HCT116 (cell line): Measurements from ENCODE around the gene PRKAG1. TPM values are rescaled to one million over a fixed set of nuclear protein-coding genes. Genes with fewer than 3 reads are reported as not detected.

ENCODE experiments used
- ATAC-seq: fragments of 200-7000 bp; cut with Tn5 transposase; 2 replicates; pipeline ENCODE4 v1.9.1; 2020; ENCODE audit warnings: mild to moderate bottlenecking, moderate library complexity
- BruUV-seq: library from RNA; stranded (reverse); fragments of 400-500 nt; replicated peaks from 2 replicates; lab custom pipeline; 2021; lab: Mats Ljungman, UMichigan
- CTCF ChIA-PET: fragments of 300-600 bp; sonication (Branson Sonifier 250); formaldehyde crosslinking; loops from one replicate; lab custom pipeline; 2021; ENCODE audit warnings: antibody characterized with exemption; lab: Charles Lee
- POLR2A ChIA-PET: fragments of 300-600, 350-600 bp; sonication (Branson Sonifier 250); formaldehyde crosslinking; loops from one replicate; lab custom pipeline; 2021; ENCODE audit warnings: antibody characterized with exemption; lab: Charles Lee
- RAD21 ChIA-PET, 2 experiments: fragments of 300-600 bp; sonication (Branson Sonifier 250); formaldehyde crosslinking; loops; one replicate each; lab custom pipeline; 2023; ENCODE audit warnings: low total read pairs in 2 of 2; ENCODE audit not compliant: uncharacterized antibody in 2 of 2, unreplicated experiment in 2 of 2, low non-redundant PET in 1 of 2; lab: Charles Lee
- DNase-seq: peaks from one replicate; pipeline ENCODE4 v3.0.0-alpha.2; 2010; ENCODE audit warnings: low read depth, low spot score
- H2AFZ ChIP-seq: fragments of 200-600 bp; shearing (Covaris generic), sonication (generic); 2 replicates; pipeline ENCODE4 v1.6.1; 2017; ENCODE audit warnings: low read depth, mixed run types, mixed read lengths, antibody characterized with exemption, low read length; ENCODE audit not compliant: poor library complexity, severe bottlenecking
- H3K27ac ChIP-seq: 2 replicates; pipeline ENCODE4 v1.5.1; 2012; ENCODE audit warnings: low read depth, low read length
- H3K27me3 ChIP-seq: fragments of 200-600 bp; sonication (generic); 2 replicates; pipeline ENCODE4 v1.6.1; 2016; ENCODE audit warnings: mixed run types, low read length, mixed read lengths; ENCODE audit not compliant: insufficient read depth
- H3K36me3 ChIP-seq, 2 experiments: fragments of 200-500 bp in 1 of 2; fragments of 200-600 bp in 1 of 2; sonication (Bioruptor generic) in 1 of 2; sonication (generic) in 1 of 2; 2 replicates each; pipeline versions ENCODE4 v1.5.1 to v1.6.1; 2014 to 2016; ENCODE audit warnings: low read length in 2 of 2, inconsistent platforms in 1 of 2, mixed read lengths in 1 of 2, mixed run types in 1 of 2; ENCODE audit not compliant: insufficient read depth in 2 of 2, control insufficient read depth in 1 of 2
- H3K4me1 ChIP-seq, 2 experiments: fragments of 200-600 bp in 1 of 2; sonication (generic) in 1 of 2; 2 replicates each; pipeline versions ENCODE4 v1.5.1 to v1.6.1; 2012 to 2017; ENCODE audit warnings: low read length in 2 of 2, inconsistent platforms in 1 of 2, mild to moderate bottlenecking in 1 of 2, mixed read lengths in 1 of 2, mixed run types in 1 of 2, moderate library complexity in 1 of 2; ENCODE audit not compliant: insufficient read depth in 2 of 2, control insufficient read depth in 1 of 2
- H3K4me2 ChIP-seq: fragments of 200-600 bp; sonication (generic); 2 replicates; pipeline ENCODE4 v1.6.1; 2017; ENCODE audit warnings: mixed run types, low read length, mixed read lengths
- H3K4me3 ChIP-seq, 2 experiments: fragments of 200-600 bp in 1 of 2; sonication (generic) in 1 of 2; replicated peaks in 1 of 2; 2 replicates each; pipeline ENCODE4 v1.5.1; 2011 to 2016; ENCODE audit warnings: low read length in 2 of 2, control low read depth in 1 of 2, low read depth in 1 of 2, mild to moderate bottlenecking in 1 of 2, mixed read lengths in 1 of 2, mixed run types in 1 of 2
- H3K79me2 ChIP-seq: fragments of 200-600 bp; sonication (generic); 2 replicates; pipeline ENCODE4 v1.6.1; 2017; ENCODE audit warnings: mild to moderate bottlenecking, mixed run types, low read length, moderate library complexity, mixed read lengths; ENCODE audit not compliant: insufficient read depth
- H3K9ac ChIP-seq: fragments of 200-600 bp; sonication (generic); 2 replicates; pipeline ENCODE4 v1.6.1; 2016; ENCODE audit warnings: low read length, mixed read lengths
- H3K9me2 ChIP-seq: fragments of 200-600 bp; sonication (generic), shearing (Covaris generic); 2 replicates; pipeline ENCODE4 v1.6.1; 2017; ENCODE audit warnings: mixed run types, mild to moderate bottlenecking, moderate library complexity; ENCODE audit not compliant: insufficient read depth
- H3K9me3 ChIP-seq, 2 experiments: fragments of 200-500 bp in 1 of 2; fragments of 200-600 bp in 1 of 2; sonication (Bioruptor generic) in 1 of 2; sonication (generic) in 1 of 2; 2 replicates each; pipeline ENCODE4 v1.6.1; 2014 to 2017; ENCODE audit warnings: low read length in 2 of 2, mixed read lengths in 2 of 2, inconsistent platforms in 1 of 2, low read depth in 1 of 2, mild to moderate bottlenecking in 1 of 2, mixed run types in 1 of 2, moderate library complexity in 1 of 2; ENCODE audit not compliant: control insufficient read depth in 1 of 2, insufficient read depth in 1 of 2
- H4K20me1 ChIP-seq: fragments of 200-600 bp; sonication (generic), shearing (Covaris generic); 2 replicates; pipeline ENCODE4 v1.6.1; 2017; ENCODE audit warnings: mixed run types, mild to moderate bottlenecking, moderate library complexity; ENCODE audit not compliant: insufficient read depth
- CBX3 ChIP-seq: IDR thresholded peaks from 2 replicates; pipeline ENCODE4 v1.6.1; 2012; ENCODE audit warnings: low read depth
- EGR1 ChIP-seq: IDR thresholded peaks from 2 replicates; pipeline ENCODE4 v1.6.1; 2012; ENCODE audit warnings: low read depth
- EZH2phosphoT487 ChIP-seq: fragments of 200-600 bp; IDR thresholded peaks from 2 replicates; pipeline ENCODE4 v1.6.1; 2018; ENCODE audit warnings: antibody characterized with exemption, borderline replicate concordance
- POLR2AphosphoS5 ChIP-seq: IDR thresholded peaks from 2 replicates; pipeline ENCODE4 v1.6.1; 2011; ENCODE audit warnings: mild to moderate bottlenecking, low read depth, low read length, moderate library complexity
- RAD21 ChIP-seq: IDR thresholded peaks from 2 replicates; pipeline ENCODE4 v1.6.1; 2012; ENCODE audit warnings: low read depth, mild to moderate bottlenecking
- SIN3A ChIP-seq: IDR thresholded peaks from 2 replicates; pipeline ENCODE4 v1.6.1; 2012; ENCODE audit warnings: low read depth
- SRF ChIP-seq: IDR thresholded peaks from 2 replicates; pipeline ENCODE4 v1.6.1; 2012; ENCODE audit warnings: low read depth
- TCF7L2 ChIP-seq: IDR thresholded peaks from 2 replicates; pipeline ENCODE4 v1.7.0; 2011; ENCODE audit warnings: borderline replicate concordance, inconsistent platforms; ENCODE audit not compliant: insufficient read depth, insufficient read length; ENCODE audit errors: extremely low read depth
- YY1 ChIP-seq: IDR thresholded peaks from 2 replicates; pipeline ENCODE4 v1.6.1; 2011; ENCODE audit warnings: low read length, low read depth, moderate library complexity, mild to moderate bottlenecking; ENCODE audit not compliant: insufficient replicate concordance; ENCODE audit errors: extremely low read depth
- ZFX ChIP-seq: fragments of 450-650 bp; IDR thresholded peaks from 2 replicates; pipeline ENCODE4 v1.6.1; 2017
- intact Hi-C: fragments of 100-400 bp; cut with micrococcal nuclease; formaldehyde crosslinking; loops from 2 replicates; pipeline ENCODE4 v1.10.0; 2022
- total RNA-seq: library from RNA; stranded (reverse); gene quantifications from one replicate; pipeline ENCODE4 v1.2.1, GENCODE V29; 2021; ENCODE audit not compliant: unreplicated experiment
- TF ChIP-seq, protein P1 (sequence below): IDR thresholded peaks from 2 replicates; pipeline ENCODE4 v1.6.1; 2012; ENCODE audit warnings: low read depth
- TF ChIP-seq, protein P2 (sequence below): IDR thresholded peaks from 2 replicates; pipeline ENCODE4 v1.6.1; 2011; ENCODE audit warnings: mild to moderate bottlenecking, low read length, moderate library complexity; ENCODE audit not compliant: insufficient replicate concordance; ENCODE audit errors: extremely low read depth

PRKAG1 gene
- total RNA-seq, 1 experiment from 2014 or later: 64.6 TPM

DNA sequence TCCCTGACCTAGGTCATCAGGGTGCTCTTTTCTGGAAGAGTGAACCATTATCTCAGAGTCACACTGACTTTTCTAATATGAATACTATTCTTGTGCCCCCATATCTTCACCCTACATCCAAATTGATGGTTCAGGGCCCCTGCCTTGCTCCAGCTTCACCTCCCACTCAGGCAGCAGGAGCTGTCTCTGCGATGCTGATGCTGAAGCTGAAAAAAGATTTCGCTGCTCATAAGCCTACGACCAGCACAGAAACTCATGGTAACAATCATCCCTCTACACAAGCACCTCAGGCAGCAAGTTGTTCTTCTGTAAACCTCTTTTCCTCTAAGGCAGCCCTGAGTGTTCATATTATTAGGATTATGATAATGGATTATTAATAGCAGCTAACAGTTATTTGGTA, 64.5 kb downstream of the PRKAG1 start:
- intact Hi-C loops: no loop called here
- BruUV-seq: no TSS peak
- Histone ChIP-seq H3K79me2 (peaks cover 75% of the 10 kb centered on the region), H3K9me3 (no peaks in the 10 kb centered on the region), H4K20me1 (peaks cover 13% of the 10 kb centered on the region; the same call in 1 of the 2 replicates), H3K27me3 (no peaks in the 10 kb centered on the region), H3K36me3 (peaks cover 16 to 32% of the 10 kb centered on the region in 2 experiments), H2AFZ (no peak overlapping the region), H3K27ac (no peak overlapping the region), H3K4me2 (no peak overlapping the region), H3K4me1 (peaks cover 3 to 14% of the 10 kb centered on the region in 2 experiments), H3K9ac (no peak overlapping the region), H3K4me3 (no peak overlapping the region), H3K9me2 (no peaks in the 10 kb centered on the region)
- ChIA-PET CTCF (no interaction called here), POLR2A (no interaction called here), RAD21 (no interaction called here)
- ATAC-seq: no peak
- DNase-seq: no peak
- no peak for TF ChIP-seq POLR2AphosphoS5
- TF ChIP-seq YY1: no peak
- TF ChIP-seq, protein P1, sequence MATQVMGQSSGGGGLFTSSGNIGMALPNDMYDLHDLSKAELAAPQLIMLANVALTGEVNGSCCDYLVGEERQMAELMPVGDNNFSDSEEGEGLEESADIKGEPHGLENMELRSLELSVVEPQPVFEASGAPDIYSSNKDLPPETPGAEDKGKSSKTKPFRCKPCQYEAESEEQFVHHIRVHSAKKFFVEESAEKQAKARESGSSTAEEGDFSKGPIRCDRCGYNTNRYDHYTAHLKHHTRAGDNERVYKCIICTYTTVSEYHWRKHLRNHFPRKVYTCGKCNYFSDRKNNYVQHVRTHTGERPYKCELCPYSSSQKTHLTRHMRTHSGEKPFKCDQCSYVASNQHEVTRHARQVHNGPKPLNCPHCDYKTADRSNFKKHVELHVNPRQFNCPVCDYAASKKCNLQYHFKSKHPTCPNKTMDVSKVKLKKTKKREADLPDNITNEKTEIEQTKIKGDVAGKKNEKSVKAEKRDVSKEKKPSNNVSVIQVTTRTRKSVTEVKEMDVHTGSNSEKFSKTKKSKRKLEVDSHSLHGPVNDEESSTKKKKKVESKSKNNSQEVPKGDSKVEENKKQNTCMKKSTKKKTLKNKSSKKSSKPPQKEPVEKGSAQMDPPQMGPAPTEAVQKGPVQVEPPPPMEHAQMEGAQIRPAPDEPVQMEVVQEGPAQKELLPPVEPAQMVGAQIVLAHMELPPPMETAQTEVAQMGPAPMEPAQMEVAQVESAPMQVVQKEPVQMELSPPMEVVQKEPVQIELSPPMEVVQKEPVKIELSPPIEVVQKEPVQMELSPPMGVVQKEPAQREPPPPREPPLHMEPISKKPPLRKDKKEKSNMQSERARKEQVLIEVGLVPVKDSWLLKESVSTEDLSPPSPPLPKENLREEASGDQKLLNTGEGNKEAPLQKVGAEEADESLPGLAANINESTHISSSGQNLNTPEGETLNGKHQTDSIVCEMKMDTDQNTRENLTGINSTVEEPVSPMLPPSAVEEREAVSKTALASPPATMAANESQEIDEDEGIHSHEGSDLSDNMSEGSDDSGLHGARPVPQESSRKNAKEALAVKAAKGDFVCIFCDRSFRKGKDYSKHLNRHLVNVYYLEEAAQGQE: no peak
- TF ChIP-seq RAD21: no peak
- no peak for TF ChIP-seq CBX3
- no peak for TF ChIP-seq SRF
- TF ChIP-seq EZH2phosphoT487: no peak
- TF ChIP-seq, protein P2, sequence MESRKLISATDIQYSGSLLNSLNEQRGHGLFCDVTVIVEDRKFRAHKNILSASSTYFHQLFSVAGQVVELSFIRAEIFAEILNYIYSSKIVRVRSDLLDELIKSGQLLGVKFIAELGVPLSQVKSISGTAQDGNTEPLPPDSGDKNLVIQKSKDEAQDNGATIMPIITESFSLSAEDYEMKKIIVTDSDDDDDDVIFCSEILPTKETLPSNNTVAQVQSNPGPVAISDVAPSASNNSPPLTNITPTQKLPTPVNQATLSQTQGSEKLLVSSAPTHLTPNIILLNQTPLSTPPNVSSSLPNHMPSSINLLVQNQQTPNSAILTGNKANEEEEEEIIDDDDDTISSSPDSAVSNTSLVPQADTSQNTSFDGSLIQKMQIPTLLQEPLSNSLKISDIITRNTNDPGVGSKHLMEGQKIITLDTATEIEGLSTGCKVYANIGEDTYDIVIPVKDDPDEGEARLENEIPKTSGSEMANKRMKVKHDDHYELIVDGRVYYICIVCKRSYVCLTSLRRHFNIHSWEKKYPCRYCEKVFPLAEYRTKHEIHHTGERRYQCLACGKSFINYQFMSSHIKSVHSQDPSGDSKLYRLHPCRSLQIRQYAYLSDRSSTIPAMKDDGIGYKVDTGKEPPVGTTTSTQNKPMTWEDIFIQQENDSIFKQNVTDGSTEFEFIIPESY: no peak
- TF ChIP-seq TCF7L2: no peak
- TF ChIP-seq ZFX: no peak
- TF ChIP-seq SIN3A: no peak
- no peak for TF ChIP-seq EGR1
